Body of pancreas (tissue), 4 donors: ENCODE data around the gene SLC1A7. TPM values are rescaled to one million over a fixed set of nuclear protein-coding genes. Genes with fewer than 3 reads are reported as not detected.
A peak's percentile ranks its signal among the peaks of the same experiment; 100 is the strongest.

ENCODE experiments used
- ATAC-seq: fragments of 150-250 bp; one replicate; pipeline ENCODE4 v1.9.1; 2016
- DNase-seq, 4 donors: peaks; one replicate each; pipeline ENCODE4 v3.0.0-alpha.2; 2019
- H3K27ac ChIP-seq, 4 donors: fragments of 200-600 bp; sonication (generic); 1 replicate in 3 of 4; 2 replicates in 1 of 4; pipeline versions ENCODE4 v1.5.1 to v1.6.1; 2016 to 2019; ENCODE audit warnings: mild to moderate bottlenecking in 1 of 4, mixed read lengths in 1 of 4, moderate library complexity in 1 of 4
- H3K27me3 ChIP-seq, 2 donors: fragments of 200-600 bp; sonication (generic); one replicate each; pipeline ENCODE4 v1.6.0; 2016; ENCODE audit warnings: mild to moderate bottlenecking in 1 of 2
- H3K36me3 ChIP-seq, 2 donors: fragments of 200-600 bp; sonication (generic); replicated peaks in 1 of 2; 2 replicates each; pipeline ENCODE4 v1.5.1; 2016; ENCODE audit warnings: low read depth in 2 of 2; ENCODE audit not compliant: insufficient read depth in 1 of 2
- H3K4me1 ChIP-seq: fragments of 200-600 bp; sonication (generic); one replicate; pipeline ENCODE4 v1.6.0; 2016
- H3K4me3 ChIP-seq, 2 donors: fragments of 200-600 bp; sonication (generic); 1 replicate in 1 of 2; 2 replicates in 1 of 2; pipeline ENCODE4 v1.5.1; 2016 to 2019
- H3K9me3 ChIP-seq, 3 donors: fragments of 200-600 bp; sonication (generic); 1 replicate in 2 of 3; 2 replicates in 1 of 3; pipeline ENCODE4 v1.5.1; 2016
- CTCF ChIP-seq, 7 experiments: fragments of 450-650 bp in 4 of 7; fragments of 200-600 bp in 3 of 7; sonication (generic) in 3 of 7; IDR thresholded peaks; one replicate each; pipeline ENCODE4 v1.5.1; 2016 to 2019; ENCODE audit warnings: antibody characterized with exemption in 7 of 7
- POLR2A ChIP-seq, 3 donors: fragments of 450-650 bp; IDR thresholded peaks; one replicate each; pipeline ENCODE4 v1.6.1; 2016; ENCODE audit warnings: antibody characterized with exemption in 3 of 3, mild to moderate bottlenecking in 2 of 3
- WGBS, 2 donors: methylation state at CpG; one replicate each; pipeline ENCODE4 v1.1.5; 2017; 5-methylcytosine and 5-hydroxymethylcytosine counted together
- intact Hi-C: fragments of 100-400 bp; cut with DNase I; formaldehyde crosslinking; loops from one replicate; pipeline ENCODE4 v1.15.1; 2023
- total RNA-seq, 2 donors: library from RNA; depleted of rRNA; stranded (reverse); fragments of >200 nt; gene quantifications; one replicate each; pipeline ENCODE4 v1.1.0, GENCODE V29; 2016

Gene SLC1A7
- total RNA-seq, 2 donors from 2014 or later: not detected

- TF ChIP-seq POLR2A (IDR thresholded peaks at IDR 0.05) (no peak), CTCF (IDR thresholded peaks at IDR 0.05) (no peak)
- intact Hi-C loops: no loop called here
- WGBS, 2 donors: 68 to 84% methylated on average over 11 to 19 of the region's 19 CpGs
Observed at GRCh38 chr1:53123453-53124140, 18.8 kb downstream of the SLC1A7 start.

GRCh38 chr1:53122961-53123413 is 19.5 kb downstream of the SLC1A7 start:
- no peaks in the 10 kb centered on the region for H3K36me3 ChIP-seq
- intact Hi-C loops: no loop called here
- TF ChIP-seq CTCF (IDR thresholded peaks at IDR 0.05): no peak
- TF ChIP-seq POLR2A (IDR thresholded peaks at IDR 0.05): no peak
- WGBS, 2 donors: 70 to 92% methylated on average over 2 to 6 of the region's 7 CpGs
- no peak overlapping the region for H3K4me3 ChIP-seq
- H3K4me1 ChIP-seq: no peaks in the 10 kb centered on the region
- ATAC-seq (no peak), DNase-seq (no peak)
- no peaks in the 10 kb centered on the region for H3K9me3 ChIP-seq
- peak overlapping the region in 1 of 4 donors; percentile 36 for H3K27ac ChIP-seq
- H3K27me3 ChIP-seq: no peaks in the 10 kb centered on the region

More at GRCh38 chr1:53123453-53124140, 18.8 kb downstream of the SLC1A7 start:
- H3K4me3 ChIP-seq: no peak overlapping the region
- no peaks in the 10 kb centered on the region for H3K36me3 ChIP-seq
- no peaks in the 10 kb centered on the region for H3K4me1 ChIP-seq
- ATAC-seq (peak; percentile 30), DNase-seq (peak in 2 of 4 donors; percentile 33 to 51)
- peak overlapping the region in 2 of 4 donors; percentile 13 to 36 for H3K27ac ChIP-seq
- no peaks in the 10 kb centered on the region for H3K9me3 ChIP-seq
- H3K27me3 ChIP-seq: no peaks in the 10 kb centered on the region

GRCh38 chr1:53122201-53122885 is 20.1 kb downstream of the SLC1A7 start:
- H3K27me3 ChIP-seq: no peaks in the 10 kb centered on the region
- peak overlapping the region in 1 of 4 donors; percentile 36 for H3K27ac ChIP-seq
- no peak overlapping the region for H3K4me3 ChIP-seq
- 75% methylated on average over 6 to 10 of the region's 10 CpGs for WGBS, 2 donors
- ATAC-seq (peak; percentile 25), DNase-seq (peak in 1 of 4 donors; percentile 14)
- intact Hi-C loops: no loop called here
- no peaks in the 10 kb centered on the region for H3K36me3 ChIP-seq
- no peaks in the 10 kb centered on the region for H3K9me3 ChIP-seq
- TF ChIP-seq CTCF (IDR thresholded peaks at IDR 0.05): no peak
- no peak for TF ChIP-seq POLR2A (IDR thresholded peaks at IDR 0.05)
- no peaks in the 10 kb centered on the region for H3K4me1 ChIP-seq

GRCh38 chr1:53121319-53122172 is 20.9 kb downstream of the SLC1A7 start:
- TF ChIP-seq CTCF (IDR thresholded peaks at IDR 0.05) (no peak), POLR2A (IDR thresholded peaks at IDR 0.05) (no peak)
- H3K36me3 ChIP-seq: no peaks in the 10 kb centered on the region
- ATAC-seq (no peak), DNase-seq (peak in 3 of 4 donors; percentile 23 to 69 (median 41))
- no peak overlapping the region for H3K4me3 ChIP-seq
- no peaks in the 10 kb centered on the region for H3K4me1 ChIP-seq
- WGBS, 2 donors: 58 to 63% methylated on average over 13 to 17 of the region's 18 CpGs
- no peak overlapping the region for H3K27ac ChIP-seq
- H3K9me3 ChIP-seq: no peaks in the 10 kb centered on the region
- H3K27me3 ChIP-seq: no peaks in the 10 kb centered on the region
- intact Hi-C loops: no loop called here
